Neutrophil (primary cell): ENCODE results near the gene OCSTAMP.

ENCODE experiments used
- H3K27ac ChIP-seq: fragments of 200-600 bp; sonication (generic); 2 replicates; pipeline ENCODE4 v1.5.1; 2016; ENCODE audit warnings: mild to moderate bottlenecking, moderate library complexity
- H3K27me3 ChIP-seq: fragments of 200-600 bp; sonication (generic); 2 replicates; pipeline ENCODE4 v1.6.0; 2016; ENCODE audit warnings: mild to moderate bottlenecking
- H3K36me3 ChIP-seq: fragments of 200-600 bp; sonication (generic); 2 replicates; pipeline ENCODE4 v1.5.1; 2017
- H3K4me1 ChIP-seq, 2 experiments: fragments of 200-600 bp in 1 of 2; sonication (generic) in 1 of 2; 1 replicate in 1 of 2; 2 replicates in 1 of 2; pipeline versions ENCODE4 v1.5.1 to v1.6.1; 2013 to 2016; ENCODE audit warnings: low read depth in 1 of 2, low read length in 1 of 2, mild to moderate bottlenecking in 1 of 2, moderate library complexity in 1 of 2; ENCODE audit not compliant: control insufficient read depth in 1 of 2, insufficient read depth in 1 of 2
- H3K4me3 ChIP-seq, 2 experiments: fragments of 200-600 bp in 1 of 2; sonication (generic) in 1 of 2; 1 replicate in 1 of 2; 2 replicates in 1 of 2; pipeline ENCODE4 v1.5.1; 2013 to 2016; ENCODE audit warnings: low read depth in 1 of 2, low read length in 1 of 2, mild to moderate bottlenecking in 1 of 2, moderate library complexity in 1 of 2
- H3K9me3 ChIP-seq: fragments of 200-600 bp; sonication (generic); 2 replicates; pipeline ENCODE4 v1.5.1; 2016
- CTCF ChIP-seq: fragments of 200-600 bp; sonication (generic); IDR thresholded peaks from 2 replicates; pipeline ENCODE4 v1.5.1; 2016; ENCODE audit warnings: antibody characterized with exemption

Gene OCSTAMP

GRCh38 chr20:46549188-46549972 lies 1.1 kb downstream of the OCSTAMP start:
- Histone ChIP-seq H3K36me3 (no peaks in the 10 kb centered on the region), H3K27me3 (peaks cover 18% of the 10 kb centered on the region), H3K9me3 (no peaks in the 10 kb centered on the region), H3K27ac (no peak overlapping the region), H3K4me3 (no peak overlapping the region), H3K4me1 (peaks cover 25 to 28% of the 10 kb centered on the region in 2 experiments)
- TF ChIP-seq CTCF = no peak

- Histone ChIP-seq H3K4me1 (peaks cover 30 to 34% of the 10 kb centered on the region in 2 experiments), H3K9me3 (no peaks in the 10 kb centered on the region), H3K36me3 (no peaks in the 10 kb centered on the region), H3K27ac (no peak overlapping the region), H3K4me3 (no peak overlapping the region), H3K27me3 (peaks cover 18% of the 10 kb centered on the region)
- TF ChIP-seq CTCF = no peak
Measured at GRCh38 chr20:46548688-46549087, 1.8 kb downstream of the OCSTAMP start.

- no peak overlapping the region for H3K4me3 ChIP-seq
Measured at GRCh38 chr20:46547995-46548394, 2.5 kb downstream of the OCSTAMP start.

GRCh38 chr20:46546936-46547335 lies 3.5 kb downstream of the OCSTAMP start:
- H3K9me3 ChIP-seq = no peaks in the 10 kb centered on the region

More at GRCh38 chr20:46547995-46548394, 2.5 kb downstream of the OCSTAMP start:
- peaks cover 18% of the 10 kb centered on the region for H3K27me3 ChIP-seq
- TF ChIP-seq CTCF = no peak
- H3K36me3 ChIP-seq = no peaks in the 10 kb centered on the region
- H3K4me1 ChIP-seq = peaks cover 31 to 37% of the 10 kb centered on the region in 2 experiments
- no peaks in the 10 kb centered on the region for H3K9me3 ChIP-seq
- H3K27ac ChIP-seq = no peak overlapping the region

GRCh38 chr20:46546298-46546697 lies 4.2 kb downstream of the OCSTAMP start:
- Histone ChIP-seq H3K27me3 (peaks cover 18% of the 10 kb centered on the region), H3K27ac (no peak overlapping the region), H3K4me1 (peaks cover 33 to 37% of the 10 kb centered on the region in 2 experiments), H3K4me3 (no peak overlapping the region), H3K36me3 (no peaks in the 10 kb centered on the region), H3K9me3 (no peaks in the 10 kb centered on the region)
- TF ChIP-seq CTCF = no peak

More at GRCh38 chr20:46546936-46547335, 3.5 kb downstream of the OCSTAMP start:
- Histone ChIP-seq H3K27ac (no peak overlapping the region), H3K36me3 (no peaks in the 10 kb centered on the region), H3K27me3 (peaks cover 18% of the 10 kb centered on the region), H3K4me3 (no peak overlapping the region), H3K4me1 (peaks cover 33 to 37% of the 10 kb centered on the region in 2 experiments)
- no peak for TF ChIP-seq CTCF
